22Rv1 (cell line): ENCODE data around the gene ILRUN.
"Not testable (repeated sequence)": the region's sequence is repeated elsewhere in the genome, so short reads cannot be mapped to it uniquely, and the experiment has no call there.

Source experiments
- H3K27ac ChIP-seq: fragments of 450-650 bp; 2 replicates; pipeline ENCODE4 v1.5.1; 2017
- ZFX ChIP-seq: fragments of 450-650 bp; IDR thresholded peaks from 2 replicates; pipeline ENCODE4 v1.6.1; 2017; ENCODE audit warnings: antibody characterized with exemption, borderline replicate concordance
- TF ChIP-seq, protein P1 (sequence below): fragments of 450-650 bp; IDR thresholded peaks from 2 replicates; pipeline ENCODE4 v1.5.1; 2017; ENCODE audit warnings: mild to moderate bottlenecking

The ILRUN gene

DNA sequence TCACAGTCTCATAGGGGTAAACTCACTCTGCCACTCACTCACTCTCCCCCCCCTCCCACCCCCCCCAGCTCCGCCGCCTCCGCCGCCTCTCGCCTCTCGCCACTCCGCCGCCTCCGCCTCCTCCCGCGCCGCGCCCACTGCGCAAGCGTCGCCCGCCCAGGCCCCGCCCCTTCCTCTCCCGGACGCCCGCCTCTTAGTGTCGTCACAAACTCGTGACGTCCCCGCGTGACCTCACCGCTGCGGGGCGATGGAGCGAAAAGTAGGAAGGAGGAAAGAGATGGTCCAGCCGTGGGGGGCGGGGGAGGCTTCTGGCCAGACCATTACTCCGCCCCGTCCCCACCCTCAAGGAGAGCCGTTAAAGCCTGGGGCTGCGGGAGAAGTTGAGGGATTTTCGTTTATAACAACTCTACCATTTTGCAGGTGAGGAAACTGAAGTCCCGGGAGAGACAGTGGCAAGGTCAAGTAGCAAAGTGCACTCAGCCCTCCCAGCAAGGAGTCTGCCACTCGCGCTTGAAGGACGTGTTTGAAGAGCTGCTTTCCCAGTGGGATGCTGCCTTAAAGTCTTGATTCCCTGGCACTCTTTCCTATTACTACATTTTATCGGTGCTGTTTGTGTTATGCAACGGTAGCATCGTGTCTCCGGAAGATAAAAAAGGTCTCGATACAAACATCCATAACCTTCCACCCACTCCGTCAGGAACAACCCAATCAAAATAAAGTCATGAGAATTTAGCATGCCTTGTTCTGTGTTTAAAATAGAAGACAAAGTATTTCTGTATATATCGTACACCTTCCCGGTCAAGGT, at the start of gene ILRUN:
Gene ILRUN (minus strand): TSS at position 29 of the 805 bp plus-strand sequence. CDS start 164 bp downstream, outside the sequence.
- H3K27ac ChIP-seq, result peak within 1 kb of the TSS; percentile 82

DNA sequence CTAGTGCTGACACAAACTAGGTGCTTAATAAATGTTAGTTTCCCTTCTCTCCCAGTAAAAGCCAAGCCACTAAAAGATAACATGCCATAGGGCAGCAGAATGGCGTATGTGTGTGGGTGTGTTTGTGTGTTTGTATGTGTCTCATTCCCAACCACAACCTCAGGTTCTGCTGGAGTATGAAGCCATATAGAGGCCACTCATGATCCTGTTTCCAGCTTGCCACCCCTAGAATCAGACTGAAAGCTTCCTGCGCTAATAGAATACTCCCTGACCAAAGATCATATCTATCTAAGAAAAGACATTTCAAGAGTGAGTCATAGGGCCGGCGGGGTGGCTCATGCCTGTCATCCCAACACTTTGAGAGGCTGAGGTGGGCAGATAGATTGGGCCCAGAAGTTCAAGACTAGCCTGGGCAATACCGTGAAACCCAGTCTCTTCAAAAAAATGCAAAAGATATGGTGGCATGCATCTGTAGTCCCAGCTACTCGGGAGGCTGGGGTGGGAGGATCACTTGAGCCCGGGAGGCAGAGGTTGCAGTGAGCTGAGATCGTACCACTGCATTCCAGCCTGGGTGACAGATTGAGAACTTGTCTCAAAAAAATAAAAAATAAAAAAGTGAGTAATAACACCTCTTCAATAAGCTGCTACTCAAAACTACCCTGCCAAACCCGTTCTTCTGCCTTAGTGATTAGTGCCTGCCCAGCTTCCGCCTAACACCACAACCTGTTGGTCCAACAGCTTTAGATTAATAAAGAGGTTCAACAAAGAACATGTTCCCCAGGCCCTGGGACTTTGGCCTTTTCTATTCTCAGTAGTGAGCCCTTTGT, 48.9 kb upstream of the ILRUN start:
- TF ChIP-seq, protein P1, sequence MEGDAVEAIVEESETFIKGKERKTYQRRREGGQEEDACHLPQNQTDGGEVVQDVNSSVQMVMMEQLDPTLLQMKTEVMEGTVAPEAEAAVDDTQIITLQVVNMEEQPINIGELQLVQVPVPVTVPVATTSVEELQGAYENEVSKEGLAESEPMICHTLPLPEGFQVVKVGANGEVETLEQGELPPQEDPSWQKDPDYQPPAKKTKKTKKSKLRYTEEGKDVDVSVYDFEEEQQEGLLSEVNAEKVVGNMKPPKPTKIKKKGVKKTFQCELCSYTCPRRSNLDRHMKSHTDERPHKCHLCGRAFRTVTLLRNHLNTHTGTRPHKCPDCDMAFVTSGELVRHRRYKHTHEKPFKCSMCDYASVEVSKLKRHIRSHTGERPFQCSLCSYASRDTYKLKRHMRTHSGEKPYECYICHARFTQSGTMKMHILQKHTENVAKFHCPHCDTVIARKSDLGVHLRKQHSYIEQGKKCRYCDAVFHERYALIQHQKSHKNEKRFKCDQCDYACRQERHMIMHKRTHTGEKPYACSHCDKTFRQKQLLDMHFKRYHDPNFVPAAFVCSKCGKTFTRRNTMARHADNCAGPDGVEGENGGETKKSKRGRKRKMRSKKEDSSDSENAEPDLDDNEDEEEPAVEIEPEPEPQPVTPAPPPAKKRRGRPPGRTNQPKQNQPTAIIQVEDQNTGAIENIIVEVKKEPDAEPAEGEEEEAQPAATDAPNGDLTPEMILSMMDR, result no peak
- TF ChIP-seq ZFX, result no peak

More for the DNA sequence above, at the start of gene ILRUN:
- TF ChIP-seq ZFX, result no peak
- TF ChIP-seq, protein P1, result no peak

DNA sequence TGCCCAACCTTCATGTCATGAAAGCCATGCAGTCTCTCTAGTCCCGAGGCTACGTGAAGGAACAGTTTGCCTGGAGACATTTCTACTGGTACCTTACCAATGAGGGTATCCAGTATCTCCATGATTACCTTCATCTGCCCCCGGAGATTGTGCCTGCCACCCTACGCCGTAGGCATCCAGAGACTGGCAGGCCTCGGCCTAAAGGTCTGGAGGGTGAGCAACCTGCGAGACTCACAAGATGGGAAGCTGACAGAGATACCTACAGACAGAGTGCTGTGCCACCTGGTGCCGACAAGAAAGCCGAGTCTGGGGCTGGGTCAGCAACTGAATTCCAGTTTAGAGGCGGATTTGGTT, 47.7 kb upstream of the ILRUN start:
- not testable (repeated sequence) for H3K27ac ChIP-seq

More for the DNA sequence above, 48.9 kb upstream of the ILRUN start:
- H3K27ac ChIP-seq, result no peak overlapping the region

GRCh38 chr6:34743625-34744293, 47.2 kb upstream of the ILRUN start:
- TF ChIP-seq, protein P1, result no peak
- no peak for TF ChIP-seq ZFX

DNA sequence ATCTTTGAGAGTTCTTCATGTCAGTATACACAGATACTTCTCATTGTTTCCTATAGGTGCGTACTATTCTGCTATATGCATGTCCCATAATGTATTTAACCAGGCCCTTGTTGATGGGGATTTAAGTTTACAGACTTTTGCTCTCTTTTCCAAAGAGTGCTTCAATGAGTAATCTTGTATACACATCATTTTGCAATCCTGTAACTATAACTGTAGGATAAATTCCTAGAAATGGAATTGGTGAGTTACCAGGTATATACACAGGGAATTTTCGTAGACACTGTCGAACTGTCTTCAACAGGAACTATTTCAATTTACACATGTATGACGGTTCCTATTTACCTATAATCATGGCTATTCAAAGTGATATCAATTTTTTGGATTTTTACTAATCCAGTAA, 45.5 kb upstream of the ILRUN start:
- no peak overlapping the region for H3K27ac ChIP-seq
- TF ChIP-seq ZFX, result no peak
- TF ChIP-seq, protein P1, result no peak

More at GRCh38 chr6:34743625-34744293, 47.2 kb upstream of the ILRUN start:
- H3K27ac ChIP-seq, result no peak overlapping the region

DNA sequence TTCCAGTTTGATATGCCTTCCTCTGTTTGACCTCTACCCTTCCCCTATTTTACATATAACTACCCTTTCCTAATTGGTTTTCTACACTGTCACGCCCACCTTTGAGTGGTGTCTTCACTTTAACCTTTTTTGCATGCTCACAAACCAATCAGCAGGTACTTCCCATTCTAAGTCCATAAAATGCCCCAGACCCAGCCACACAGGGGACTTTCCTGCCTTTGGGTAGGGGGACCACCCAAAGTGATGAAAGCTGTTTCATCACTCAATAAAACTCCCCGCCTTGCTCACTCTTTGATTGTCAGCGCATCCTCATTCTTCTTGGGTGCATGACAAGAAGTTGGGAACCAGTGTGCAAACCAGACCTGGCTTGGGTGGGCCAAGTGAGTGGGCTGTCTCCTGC, 40.3 kb upstream of the ILRUN start:
- H3K27ac ChIP-seq, result no peak overlapping the region
- TF ChIP-seq, protein P1, result no peak
- no peak for TF ChIP-seq ZFX

- H3K27ac ChIP-seq, result no peak overlapping the region
Measured at GRCh38 chr6:34731393-34732060, 35.0 kb upstream of the ILRUN start.

More at GRCh38 chr6:34731393-34732060, 35.0 kb upstream of the ILRUN start:
- TF ChIP-seq ZFX, result no peak
- TF ChIP-seq, protein P1, result no peak
